Measurements from ENCODE around the gene ZNF469. TPM values are rescaled to one million over a fixed set of nuclear protein-coding genes. Genes with fewer than 3 reads are reported as not detected.

The ZNF469 gene
- total RNA-seq, 1 donor = 8.3 TPM

GRCh38 chr16:88428616-88429386, 46.0 kb downstream of the ZNF469 start:
- TF ChIP-seq, protein P1, sequence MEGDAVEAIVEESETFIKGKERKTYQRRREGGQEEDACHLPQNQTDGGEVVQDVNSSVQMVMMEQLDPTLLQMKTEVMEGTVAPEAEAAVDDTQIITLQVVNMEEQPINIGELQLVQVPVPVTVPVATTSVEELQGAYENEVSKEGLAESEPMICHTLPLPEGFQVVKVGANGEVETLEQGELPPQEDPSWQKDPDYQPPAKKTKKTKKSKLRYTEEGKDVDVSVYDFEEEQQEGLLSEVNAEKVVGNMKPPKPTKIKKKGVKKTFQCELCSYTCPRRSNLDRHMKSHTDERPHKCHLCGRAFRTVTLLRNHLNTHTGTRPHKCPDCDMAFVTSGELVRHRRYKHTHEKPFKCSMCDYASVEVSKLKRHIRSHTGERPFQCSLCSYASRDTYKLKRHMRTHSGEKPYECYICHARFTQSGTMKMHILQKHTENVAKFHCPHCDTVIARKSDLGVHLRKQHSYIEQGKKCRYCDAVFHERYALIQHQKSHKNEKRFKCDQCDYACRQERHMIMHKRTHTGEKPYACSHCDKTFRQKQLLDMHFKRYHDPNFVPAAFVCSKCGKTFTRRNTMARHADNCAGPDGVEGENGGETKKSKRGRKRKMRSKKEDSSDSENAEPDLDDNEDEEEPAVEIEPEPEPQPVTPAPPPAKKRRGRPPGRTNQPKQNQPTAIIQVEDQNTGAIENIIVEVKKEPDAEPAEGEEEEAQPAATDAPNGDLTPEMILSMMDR (IDR thresholded peaks at IDR 0.05; ENCODE audit: extremely low read depth, low read depth, low read length) = no peak
- Histone ChIP-seq H3K4me2 (ENCODE audit: insufficient read depth, low read length) (no peak overlapping the region), H3K4me1 (ENCODE audit: insufficient read depth, low read length) (no peaks in the 10 kb centered on the region), H3K36me3 (ENCODE audit: insufficient read depth, low read length) (no peaks in the 10 kb centered on the region), H3K27me3 (ENCODE audit: insufficient read depth, low read length) (no peaks in the 10 kb centered on the region), H3K4me3 (ENCODE audit: insufficient read depth, low read length) (no peak overlapping the region), H4K20me1 (ENCODE audit: insufficient read depth, low read length) (peaks cover 7% of the 10 kb centered on the region), H3K27ac (ENCODE audit: low read depth, low read length) (no peak overlapping the region), H3K79me2 (ENCODE audit: insufficient read depth, low read length) (no peaks in the 10 kb centered on the region), H3K9me3 (ENCODE audit: low read depth, low read length) (no peaks in the 10 kb centered on the region), H2AFZ (ENCODE audit: low read length) (no peak overlapping the region)
- DNase-seq (ENCODE audit: insufficient read length, low spot score, missing footprints) = no peak

- Histone ChIP-seq H4K20me1 (ENCODE audit: insufficient read depth, low read length) (no peaks in the 10 kb centered on the region), H3K4me3 (ENCODE audit: insufficient read depth, low read length) (no peak overlapping the region), H3K27me3 (ENCODE audit: insufficient read depth, low read length) (no peaks in the 10 kb centered on the region), H3K4me1 (ENCODE audit: insufficient read depth, low read length) (no peaks in the 10 kb centered on the region), H3K9me3 (ENCODE audit: low read depth, low read length) (no peaks in the 10 kb centered on the region), H3K36me3 (ENCODE audit: insufficient read depth, low read length) (no peaks in the 10 kb centered on the region), H3K79me2 (ENCODE audit: insufficient read depth, low read length) (no peaks in the 10 kb centered on the region), H3K4me2 (ENCODE audit: insufficient read depth, low read length) (no peak overlapping the region), H2AFZ (ENCODE audit: low read length) (no peak overlapping the region), H3K27ac (ENCODE audit: low read depth, low read length) (no peak overlapping the region)
- DNase-seq (ENCODE audit: insufficient read length, low spot score, missing footprints) = no peak
- TF ChIP-seq, protein P1 (IDR thresholded peaks at IDR 0.05; ENCODE audit: extremely low read depth, low read depth, low read length) = no peak
These were observed 46.8 kb downstream of the ZNF469 start for GRCh38 chr16:88429387-88430184.

DNA sequence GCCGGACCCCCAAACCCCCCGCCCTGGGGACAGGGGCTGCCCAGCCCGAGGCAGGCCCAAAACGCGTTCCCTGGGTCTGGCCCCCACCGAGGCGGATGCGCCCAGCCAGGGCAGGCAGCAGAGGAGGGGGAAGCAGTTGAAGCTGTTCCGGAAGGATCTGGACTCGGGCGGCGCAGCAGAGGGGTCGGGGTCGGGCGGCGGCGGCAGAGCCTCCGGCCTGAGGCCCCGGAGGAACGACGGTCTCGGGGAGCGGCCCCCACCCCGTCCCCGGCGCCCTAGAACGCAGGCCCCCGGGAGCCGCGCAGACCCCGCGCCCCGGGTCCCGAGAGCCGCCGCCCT, 47.4 kb downstream of the ZNF469 start:
- TF ChIP-seq, protein P1 (IDR thresholded peaks at IDR 0.05; ENCODE audit: extremely low read depth, low read depth, low read length) = no peak
- Histone ChIP-seq H3K27ac (ENCODE audit: low read depth, low read length) (no peak overlapping the region), H3K4me1 (ENCODE audit: insufficient read depth, low read length) (no peaks in the 10 kb centered on the region), H3K27me3 (ENCODE audit: insufficient read depth, low read length) (no peaks in the 10 kb centered on the region), H3K36me3 (ENCODE audit: insufficient read depth, low read length) (no peaks in the 10 kb centered on the region), H3K9me3 (ENCODE audit: low read depth, low read length) (no peaks in the 10 kb centered on the region), H3K4me3 (ENCODE audit: insufficient read depth, low read length) (no peak overlapping the region), H2AFZ (ENCODE audit: low read length) (no peak overlapping the region), H3K4me2 (ENCODE audit: insufficient read depth, low read length) (no peak overlapping the region), H3K79me2 (ENCODE audit: insufficient read depth, low read length) (no peaks in the 10 kb centered on the region), H4K20me1 (ENCODE audit: insufficient read depth, low read length) (no peaks in the 10 kb centered on the region)
- DNase-seq (ENCODE audit: insufficient read length, low spot score, missing footprints) = no peak
